GM23338 (cell line): Measurements from ENCODE around the gene SOWAHA. TPM values are rescaled to one million over a fixed set of nuclear protein-coding genes. Genes with fewer than 3 reads are reported as not detected.

ENCODE experiments used
- ATAC-seq: fragments of 200-7000 bp; cut with Tn5 transposase; 3 replicates; pipeline ENCODE4 v1.9.1; 2020
- DNase-seq: peaks from one replicate; pipeline ENCODE4 v3.0.0-alpha.2; 2015; ENCODE audit warnings: low spot score
- H2AFZ ChIP-seq: fragments of 200-600 bp; sonication (generic); 2 replicates; pipeline ENCODE4 v1.8.0; 2016; ENCODE audit warnings: antibody characterized with exemption, mild to moderate bottlenecking, moderate library complexity
- H3F3A ChIP-seq: fragments of 200-600 bp; sonication (generic); replicated peaks from 2 replicates; pipeline ENCODE4 v1.8.0; 2017; ENCODE audit warnings: antibody characterized with exemption, mixed run types, low read depth
- H3K27ac ChIP-seq: fragments of 200-600 bp; sonication (generic); 2 replicates; pipeline ENCODE4 v1.6.1; 2016; ENCODE audit warnings: low read depth
- H3K27me3 ChIP-seq: fragments of 200-600 bp; sonication (generic); 2 replicates; pipeline ENCODE4 v1.8.0; 2016; ENCODE audit warnings: mild to moderate bottlenecking, mixed run types, moderate library complexity; ENCODE audit not compliant: insufficient read depth
- H3K36me3 ChIP-seq: fragments of 200-600 bp; sonication (generic); 2 replicates; pipeline ENCODE4 v1.8.0; 2016; ENCODE audit warnings: mild to moderate bottlenecking; ENCODE audit not compliant: insufficient read depth
- H3K4me1 ChIP-seq: fragments of 200-600 bp; sonication (generic); 2 replicates; pipeline ENCODE4 v1.8.0; 2016; ENCODE audit warnings: mild to moderate bottlenecking, moderate library complexity; ENCODE audit not compliant: insufficient read depth
- H3K4me2 ChIP-seq: fragments of 200-600 bp; sonication (generic); 2 replicates; pipeline ENCODE4 v1.7.1; 2017; ENCODE audit warnings: mixed run types
- H3K4me3 ChIP-seq: fragments of 200-600 bp; sonication (generic); 2 replicates; pipeline ENCODE4 v1.6.1; 2016; ENCODE audit warnings: mixed run types
- H3K79me2 ChIP-seq: fragments of 200-600 bp; sonication (generic); replicated peaks from 2 replicates; pipeline ENCODE4 v1.8.0; 2017; ENCODE audit warnings: mild to moderate bottlenecking; ENCODE audit not compliant: insufficient read depth
- H3K9me2 ChIP-seq: fragments of 200-600 bp; sonication (generic); 2 replicates; pipeline ENCODE4 v1.8.0; 2017; ENCODE audit not compliant: insufficient read depth
- H4K20me1 ChIP-seq: fragments of 200-600 bp; sonication (generic); replicated peaks from 2 replicates; pipeline ENCODE4 v1.8.0; 2017; ENCODE audit warnings: mild to moderate bottlenecking; ENCODE audit not compliant: insufficient read depth
- H3K27ac Mint-ChIP-seq: 2 replicates; pipeline ENCODE4 v1.8.0; 2020; ENCODE audit warnings: inconsistent platforms, mild to moderate bottlenecking, moderate library complexity, mixed read lengths
- H3K27me3 Mint-ChIP-seq: 3 replicates; pipeline ENCODE4 v1.8.0; 2022; ENCODE audit warnings: low read depth, mild to moderate bottlenecking, moderate library complexity, mixed read lengths, inconsistent platforms; ENCODE audit not compliant: insufficient read depth, poor library complexity
- H3K36me3 Mint-ChIP-seq: 3 replicates; pipeline ENCODE4 v1.8.0; 2021; ENCODE audit warnings: low read depth, mild to moderate bottlenecking, inconsistent platforms, moderate library complexity, mixed read lengths
- H3K4me1 Mint-ChIP-seq: 3 replicates; pipeline ENCODE4 v1.8.0; 2020; ENCODE audit warnings: mild to moderate bottlenecking, inconsistent platforms, mixed read lengths
- H3K4me3 Mint-ChIP-seq: 3 replicates; pipeline ENCODE4 v1.8.0; 2021; ENCODE audit warnings: moderate library complexity, mild to moderate bottlenecking, inconsistent platforms, mixed read lengths
- H3K9me3 Mint-ChIP-seq: 3 replicates; pipeline ENCODE4 v1.8.0; 2020; ENCODE audit warnings: moderate library complexity, mild to moderate bottlenecking, inconsistent platforms, mixed read lengths
- CTCF ChIP-seq, 2 experiments: fragments of 200-600 bp in 1 of 2; sonication (generic) in 1 of 2; conservative IDR thresholded peaks; 2 replicates each; pipeline versions ENCODE4 v1.5.1 to v1.6.1; 2016 to 2017; ENCODE audit warnings: antibody characterized with exemption in 2 of 2, low read depth in 2 of 2, mild to moderate bottlenecking in 2 of 2, moderate library complexity in 1 of 2
- ETS1 ChIP-seq: IDR thresholded peaks from 2 replicates; pipeline ENCODE4 v1.6.1; 2016; ENCODE audit warnings: antibody characterized with exemption
- EZH2 ChIP-seq: fragments of 200-600 bp; sonication (generic); IDR thresholded peaks from one replicate; pipeline ENCODE4 v1.8.0; 2017; ENCODE audit warnings: antibody characterized with exemption, mild to moderate bottlenecking, low read depth; ENCODE audit not compliant: unreplicated experiment
- EZH2phosphoT487 ChIP-seq: fragments of 200-600 bp; sonication (generic); IDR thresholded peaks from one replicate; pipeline ENCODE4 v1.8.1; 2018; ENCODE audit warnings: antibody characterized with exemption; ENCODE audit not compliant: unreplicated experiment
- POLR2AphosphoS5 ChIP-seq: IDR thresholded peaks from 2 replicates; pipeline ENCODE4 v1.6.1; 2016; ENCODE audit warnings: antibody characterized with exemption, low read depth
- ZNF331 ChIP-seq: fragments of 250-450 bp; sonication (Bioruptor Pico); IDR thresholded peaks from 2 replicates; pipeline ENCODE4 v1.5.0; 2020; ENCODE audit warnings: low read depth, mild to moderate bottlenecking, moderate library complexity
- ZNF462 ChIP-seq: fragments of 250-450 bp; sonication (Bioruptor Pico); IDR thresholded peaks from 2 replicates; pipeline ENCODE4 v1.5.0; 2020; ENCODE audit warnings: mild to moderate bottlenecking, moderate library complexity
- polyA plus RNA-seq: library from polyadenylated mRNA; unstranded; fragments of >200 nt; fragmentation: Nextera tagmentation; extraction: Ambion mirVana; gene quantifications from 2 replicates; pipeline ENCODE4 v1.2.1, GENCODE V29; 2016
- total RNA-seq: library from RNA; depleted of rRNA; stranded (reverse); fragments of >200 nt; shearing (Covaris generic); gene quantifications from 2 replicates; pipeline ENCODE4 v1.2.3, GENCODE V29; 2014

The SOWAHA gene
- total and polyA plus RNA-seq, 2 experiments from 2014 or later = 0.18 to 0.52 TPM

GRCh38 chr5:132823481-132824050, 10.5 kb downstream of the SOWAHA start (continued):
- TF ChIP-seq ZNF462 (CRISPR knock-in tag) = no peak
- TF ChIP-seq ZNF331 (CRISPR knock-in tag) = no peak
- TF ChIP-seq EZH2 = no peak

GRCh38 chr5:132824426-132824825, 11.3 kb downstream of the SOWAHA start:
- Histone ChIP-seq H3K9me2 (no peaks in the 10 kb centered on the region), H4K20me1 (no peaks in the 10 kb centered on the region; the same call in 1 of the 2 replicates), H3K79me2 (no peaks in the 10 kb centered on the region), H3K27ac (no peak overlapping the region), H3K4me1 (peaks cover 14% of the 10 kb centered on the region), H3K4me2 (no peak overlapping the region), H3K27me3 (peaks cover 75% of the 10 kb centered on the region), H2AFZ (no peak overlapping the region), H3K36me3 (no peaks in the 10 kb centered on the region), H3K4me3 (no peak overlapping the region), H3F3A (peaks cover 25% of the 10 kb centered on the region)
- Mint-ChIP-seq H3K36me3 (peaks cover 3% of the 10 kb centered on the region), H3K9me3 (no peaks in the 10 kb centered on the region), H3K4me3 (peak overlapping the region; percentile 63), H3K4me1 (peaks cover 14% of the 10 kb centered on the region), H3K27me3 (peaks cover 51% of the 10 kb centered on the region), H3K27ac (no peak overlapping the region)
- DNase-seq (no peak), ATAC-seq (no peak)
- no peak for TF ChIP-seq ZNF331 (CRISPR knock-in tag)
- no peak for TF ChIP-seq POLR2AphosphoS5
- no peak for TF ChIP-seq EZH2phosphoT487
- TF ChIP-seq ETS1 = no peak
- TF ChIP-seq CTCF (conservative IDR thresholded peaks at IDR 0.05; ENCODE audit: low read depth in 2 of 2) = no peak
- TF ChIP-seq EZH2 = no peak
